SU-DHL-6 (cell line): ENCODE results near the gene ZDHHC20.

Source experiments
- CTCF ChIP-seq: fragments of 200-600 bp; sonication (generic); IDR thresholded peaks from one replicate; pipeline ENCODE4 v1.5.1; 2017; ENCODE audit warnings: antibody characterized with exemption, mild to moderate bottlenecking, low read length, moderate library complexity; ENCODE audit not compliant: insufficient read depth, poor library complexity, severe bottlenecking
- EZH2phosphoT487 ChIP-seq: fragments of 200-600 bp; sonication (generic), shearing (Covaris generic); conservative IDR thresholded peaks from 2 replicates; pipeline ENCODE4 v1.6.1; 2018; ENCODE audit warnings: mild to moderate bottlenecking, antibody characterized with exemption, low read length, moderate library complexity, mixed read lengths

DNA sequence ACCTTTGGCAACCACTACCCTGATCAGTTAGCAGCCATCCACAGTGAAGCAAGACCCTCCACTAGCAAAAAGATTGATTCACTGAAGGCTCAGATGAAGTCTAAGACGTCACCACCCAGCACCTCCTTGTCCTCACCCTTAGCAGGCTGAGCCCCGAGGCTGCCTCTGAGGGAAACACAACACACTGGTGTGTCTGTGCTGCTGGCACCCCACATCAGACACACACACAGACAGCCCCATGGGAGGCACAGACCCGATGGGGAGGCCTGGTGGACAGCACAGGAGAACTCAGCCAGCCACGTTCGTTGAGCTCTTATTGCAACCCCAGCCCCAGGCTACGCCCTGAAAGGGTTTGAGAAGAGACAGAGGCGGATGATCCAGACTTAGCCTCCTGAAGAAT, 94.7 kb downstream of the ZDHHC20 start:
- no peak for TF ChIP-seq CTCF
- TF ChIP-seq EZH2phosphoT487, result no peak
